ENCODE measurements around the gene AMIGO1. TPM values are rescaled to one million over a fixed set of nuclear protein-coding genes. Genes with fewer than 3 reads are reported as not detected.

Gene AMIGO1, protein sequence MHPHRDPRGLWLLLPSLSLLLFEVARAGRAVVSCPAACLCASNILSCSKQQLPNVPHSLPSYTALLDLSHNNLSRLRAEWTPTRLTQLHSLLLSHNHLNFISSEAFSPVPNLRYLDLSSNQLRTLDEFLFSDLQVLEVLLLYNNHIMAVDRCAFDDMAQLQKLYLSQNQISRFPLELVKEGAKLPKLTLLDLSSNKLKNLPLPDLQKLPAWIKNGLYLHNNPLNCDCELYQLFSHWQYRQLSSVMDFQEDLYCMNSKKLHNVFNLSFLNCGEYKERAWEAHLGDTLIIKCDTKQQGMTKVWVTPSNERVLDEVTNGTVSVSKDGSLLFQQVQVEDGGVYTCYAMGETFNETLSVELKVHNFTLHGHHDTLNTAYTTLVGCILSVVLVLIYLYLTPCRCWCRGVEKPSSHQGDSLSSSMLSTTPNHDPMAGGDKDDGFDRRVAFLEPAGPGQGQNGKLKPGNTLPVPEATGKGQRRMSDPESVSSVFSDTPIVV
- total RNA-seq (10 to 100 TPM; 17.2 to 27.9 (median 22.8) TPM), polyA plus RNA-seq (10 to 100 TPM in 1 of 3 donors, 1 to 10 TPM in 2; 3.8 to 20.7 (median 4.7) TPM)
- long read RNA-seq, donor 1, full-length matches to known transcripts, result 6 of 6 reads
- long read RNA-seq, donor 1, partial matches to known transcripts, result 0 of 6 reads
- long read RNA-seq, donor 1, other reads (novel, unspliced or antisense), result 0 of 6 reads
- long read RNA-seq, donor 2, full-length matches to known transcripts, result 5 of 5 reads
- long read RNA-seq, donor 2, partial matches to known transcripts, result 0 of 5 reads
- long read RNA-seq, donor 2, other reads (novel, unspliced or antisense), result 0 of 5 reads
- long read RNA-seq, donor 3, full-length matches to known transcripts, result 9 of 9 reads
- long read RNA-seq, donor 3, partial matches to known transcripts, result 0 of 9 reads
- long read RNA-seq, donor 3, other reads (novel, unspliced or antisense), result 0 of 9 reads
- long read RNA-seq, donor 4, full-length matches to known transcripts, result 1 of 1 reads
- long read RNA-seq, donor 4, partial matches to known transcripts, result 0 of 1 reads
- long read RNA-seq, donor 4, other reads (novel, unspliced or antisense), result 0 of 1 reads
- long read RNA-seq, donor 5, full-length matches to known transcripts, result 36 of 57 reads
- long read RNA-seq, donor 5, partial matches to known transcripts, result 0 of 57 reads
- long read RNA-seq, donor 5, other reads (novel, unspliced or antisense), result 21 of 57 reads
- long read RNA-seq, donor 6, partial matches to known transcripts, result 0 of 1 reads
- long read RNA-seq, donor 6, other reads (novel, unspliced or antisense), result 1 of 1 reads
- long read RNA-seq, donor 7, full-length matches to known transcripts, result 2 of 2 reads
- long read RNA-seq, donor 7, partial matches to known transcripts, result 0 of 2 reads
- long read RNA-seq, donor 7, other reads (novel, unspliced or antisense), result 0 of 2 reads
- long read RNA-seq, donor 8, full-length matches to known transcripts, result 13 of 18 reads
- long read RNA-seq, donor 8, partial matches to known transcripts, result 5 of 18 reads
- long read RNA-seq, donor 8, other reads (novel, unspliced or antisense), result 0 of 18 reads
- long read RNA-seq, donor 9, full-length matches to known transcripts, result 4 of 4 reads
- long read RNA-seq, donor 9, partial matches to known transcripts, result 0 of 4 reads
- long read RNA-seq, donor 9, other reads (novel, unspliced or antisense), result 0 of 4 reads
- long read RNA-seq, donor 10, full-length matches to known transcripts, result 1 of 1 reads
- long read RNA-seq, donor 10, partial matches to known transcripts, result 0 of 1 reads
- long read RNA-seq, donor 10, other reads (novel, unspliced or antisense), result 0 of 1 reads

DNA sequence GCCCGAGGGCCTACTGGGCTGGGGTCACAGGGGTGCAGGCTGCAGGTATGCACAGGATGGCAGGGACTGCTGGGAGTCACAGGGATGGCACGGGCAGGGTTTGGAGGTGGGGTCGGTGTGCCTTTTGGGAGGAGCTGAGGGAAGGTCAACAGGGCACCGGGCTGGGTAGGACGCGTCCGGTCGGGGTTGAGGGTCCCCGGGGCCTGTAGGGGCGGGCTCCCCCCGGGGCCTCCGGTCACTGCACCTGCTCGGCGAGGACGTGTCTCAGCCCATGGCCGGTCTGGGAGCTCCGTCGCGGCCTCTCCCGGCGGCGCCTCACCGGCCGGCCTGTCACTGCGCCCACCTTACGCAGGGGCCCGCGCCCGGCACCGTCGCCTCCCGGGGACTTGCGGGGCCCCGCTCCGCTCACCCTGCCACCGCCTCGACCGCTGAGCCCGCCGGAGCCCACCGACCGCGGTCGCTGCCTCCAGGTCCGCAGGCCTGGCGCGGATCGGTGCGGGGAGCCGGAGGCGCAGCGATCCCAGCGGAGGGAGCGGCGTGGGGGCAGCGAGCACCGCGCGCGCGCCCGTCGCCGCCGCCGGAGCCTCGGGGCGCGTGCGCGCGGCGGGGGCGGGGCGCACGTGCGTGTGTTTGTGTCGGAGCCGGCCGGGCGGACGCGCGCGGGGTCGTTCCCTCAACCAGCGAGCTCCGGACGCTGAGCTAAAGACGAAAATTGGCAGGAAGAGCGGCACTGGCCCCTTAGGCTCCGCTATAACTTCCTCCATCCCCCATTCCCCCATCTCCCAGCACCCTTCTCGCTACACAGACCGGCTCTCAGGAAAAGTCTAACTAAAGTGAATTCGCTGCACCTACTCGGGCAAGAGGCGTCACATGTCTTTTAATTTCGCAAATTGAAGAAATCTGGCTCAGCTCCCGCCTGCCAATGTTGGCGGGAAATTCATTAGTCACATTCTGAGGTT, at the start of gene AMIGO1:
AMIGO1 (minus strand) TSS at position 552 of the 959 bp plus-strand sequence. CDS start 815 bp downstream, outside the sequence.
- 0 to 2% (median 1%) methylated on average over 5 to 100 of the region's 100 CpGs for WGBS, 4 donors
- peak in 5 of 7 donors; percentile 57 to 65 (median 58) for DNase-seq
- Histone ChIP-seq H3K27ac (peak within 1 kb of the TSS in 3 of 5 donors; percentile 26 to 72 (median 56)), H3K9me3 (replicated peaks in 1 of 3) (no peaks in the 10 kb centered on the region), H3K27me3 (no peaks in the 10 kb centered on the region), H3K36me3 (replicated peaks in 1 of 2) (no peaks in the 10 kb centered on the region), H3K4me3 (peak within 1 kb of the TSS in 3 of 4 donors; percentile 23 to 81 (median 35)), H3K4me1 (replicated peaks in 1 of 2) (peaks cover 0 to 7% of the 10 kb centered on the region in 2 donors)
- TF ChIP-seq, protein P1, sequence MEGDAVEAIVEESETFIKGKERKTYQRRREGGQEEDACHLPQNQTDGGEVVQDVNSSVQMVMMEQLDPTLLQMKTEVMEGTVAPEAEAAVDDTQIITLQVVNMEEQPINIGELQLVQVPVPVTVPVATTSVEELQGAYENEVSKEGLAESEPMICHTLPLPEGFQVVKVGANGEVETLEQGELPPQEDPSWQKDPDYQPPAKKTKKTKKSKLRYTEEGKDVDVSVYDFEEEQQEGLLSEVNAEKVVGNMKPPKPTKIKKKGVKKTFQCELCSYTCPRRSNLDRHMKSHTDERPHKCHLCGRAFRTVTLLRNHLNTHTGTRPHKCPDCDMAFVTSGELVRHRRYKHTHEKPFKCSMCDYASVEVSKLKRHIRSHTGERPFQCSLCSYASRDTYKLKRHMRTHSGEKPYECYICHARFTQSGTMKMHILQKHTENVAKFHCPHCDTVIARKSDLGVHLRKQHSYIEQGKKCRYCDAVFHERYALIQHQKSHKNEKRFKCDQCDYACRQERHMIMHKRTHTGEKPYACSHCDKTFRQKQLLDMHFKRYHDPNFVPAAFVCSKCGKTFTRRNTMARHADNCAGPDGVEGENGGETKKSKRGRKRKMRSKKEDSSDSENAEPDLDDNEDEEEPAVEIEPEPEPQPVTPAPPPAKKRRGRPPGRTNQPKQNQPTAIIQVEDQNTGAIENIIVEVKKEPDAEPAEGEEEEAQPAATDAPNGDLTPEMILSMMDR (IDR thresholded peaks at IDR 0.05), result peak in 1 of 6 experiments; percentile 9
- TF ChIP-seq POLR2A (IDR thresholded peaks at IDR 0.05), result peak in 1 of 2 donors; percentile 31
- intact Hi-C loops (cut with DNase I), result loop anchor here in 1 of 2 donors (2.0 kb wide), 1 partner anchor 21 kb away; no protein-coding TSS in a partner anchor

DNA sequence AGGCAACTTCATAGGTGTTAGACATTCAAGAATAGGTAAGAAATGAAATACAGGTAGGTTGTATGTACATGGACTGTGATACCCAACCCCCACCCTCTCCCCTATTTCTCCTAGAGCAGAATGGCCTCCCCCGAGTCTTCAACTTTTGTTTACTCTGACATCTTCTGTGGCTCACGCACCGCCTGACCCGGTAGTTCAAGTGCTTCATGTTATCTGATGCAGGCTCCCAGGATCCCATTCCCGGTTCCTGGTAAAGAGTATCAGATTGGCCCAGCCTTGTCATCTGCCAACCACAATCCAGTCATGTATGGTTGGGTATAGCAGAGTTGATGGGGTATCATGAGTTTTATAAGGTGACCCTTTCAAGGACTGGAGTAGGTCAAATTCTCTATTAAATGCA, 48.0 kb upstream of the AMIGO1 start:
- no peaks in the 10 kb centered on the region for H3K36me3 ChIP-seq (replicated peaks in 1 of 2)
- H3K4me1 ChIP-seq (replicated peaks in 1 of 2), result peaks cover 0 to 39% of the 10 kb centered on the region in 2 donors
- DNase-seq, result no peak
- H3K4me3 ChIP-seq, result no peak overlapping the region
- no peaks in the 10 kb centered on the region for H3K27me3 ChIP-seq
- no peak overlapping the region for H3K27ac ChIP-seq
- no peaks in the 10 kb centered on the region for H3K9me3 ChIP-seq (replicated peaks in 1 of 3)
- TF ChIP-seq, protein P1 (IDR thresholded peaks at IDR 0.05), result no peak
- no peak for TF ChIP-seq POLR2A (IDR thresholded peaks at IDR 0.05)
- WGBS, 4 donors, result 94 to 97% (median 97%) methylated on average over 4 to 5 of the region's 5 CpGs
- intact Hi-C loops (cut with DNase I), result no loop called here

DNA sequence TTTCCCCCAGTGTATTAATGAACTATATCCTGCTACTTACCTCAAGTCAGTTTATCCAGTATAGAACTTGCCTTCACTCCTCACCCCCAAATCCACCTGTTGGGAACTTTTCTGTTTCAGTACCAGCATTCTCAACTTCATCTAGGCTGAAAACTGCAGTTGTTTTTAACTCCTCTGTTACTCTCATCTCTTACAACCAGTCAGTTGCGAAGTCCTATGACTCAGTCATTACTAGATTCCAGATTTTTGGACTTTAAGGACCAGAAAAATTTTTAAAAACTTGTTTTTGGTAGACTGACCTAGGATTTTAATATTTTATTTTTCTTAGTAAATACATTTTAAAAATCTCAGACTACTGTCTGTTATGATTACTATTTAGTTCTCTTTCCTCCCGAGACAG, 47.0 kb upstream of the AMIGO1 start:
- H3K36me3 ChIP-seq (replicated peaks in 1 of 2), result no peaks in the 10 kb centered on the region
- no peaks in the 10 kb centered on the region for H3K9me3 ChIP-seq (replicated peaks in 1 of 3)
- peaks cover 0 to 35% of the 10 kb centered on the region in 2 donors for H3K4me1 ChIP-seq (replicated peaks in 1 of 2)
- no peak overlapping the region for H3K4me3 ChIP-seq
- WGBS, 4 donors, result 89 to 96% (median 93%) methylated on average over 2 of the region's 2 CpGs
- intact Hi-C loops (cut with DNase I), result no loop called here
- DNase-seq, result no peak
- no peak overlapping the region for H3K27ac ChIP-seq
- H3K27me3 ChIP-seq, result no peaks in the 10 kb centered on the region
- no peak for TF ChIP-seq POLR2A (IDR thresholded peaks at IDR 0.05)
- TF ChIP-seq, protein P1 (IDR thresholded peaks at IDR 0.05), result no peak

Data from adrenal gland (tissue), 19 donors.